HepG2 (cell line): Measurements from ENCODE around the gene MEG3. TPM values are rescaled to one million over a fixed set of nuclear protein-coding genes. Genes with fewer than 3 reads are reported as not detected.

Source experiments
- ATAC-seq: fragments of 200-7000 bp; cut with Tn5 transposase; 3 replicates; pipeline ENCODE4 v1.9.1; 2020; ENCODE audit warnings: mild to moderate bottlenecking, moderate library complexity
- BruUV-seq: library from RNA; stranded (reverse); fragments of 400-500 nt; replicated peaks from 2 replicates; lab custom pipeline; 2021; lab: Mats Ljungman, UMichigan
- CTCF ChIA-PET: fragments of 300-600 bp; formaldehyde crosslinking; extraction: SDS; loops from one replicate; lab custom pipeline; 2021; ENCODE audit warnings: low total read pairs, inconsistent platforms, low intra/inter-chr PET ratio; lab: Yijun Ruan, JAX
- POLR2A ChIA-PET: fragments of 350-600 bp; sonication (Branson Sonifier 250); formaldehyde crosslinking; loops from one replicate; lab custom pipeline; 2020; ENCODE audit warnings: antibody characterized with exemption, inconsistent platforms; lab: Yijun Ruan, JAX
- DNase-seq: peaks from one replicate; pipeline ENCODE4 v3.0.0-alpha.2; 2015; ENCODE audit warnings: low spot score
- FAIRE-seq: peaks from 3 replicates; lab custom pipeline; 2011; peaks lifted over from hg19 to GRCh38; lab: Jason Lieb, UNC
- H2AFZ ChIP-seq: one replicate; pipeline ENCODE4 v1.6.1; 2011; ENCODE audit warnings: low read length, inconsistent platforms
- H3K27ac ChIP-seq: fragments of 300-600 bp; 3 replicates; pipeline ENCODE4 v1.8.0; 2011; ENCODE audit warnings: mixed run types, mild to moderate bottlenecking, mixed read lengths, low read length, inconsistent platforms; ENCODE audit not compliant: insufficient read depth; ENCODE audit errors: extremely low read length
- H3K27me3 ChIP-seq, 2 experiments: fragments of 200-600 bp in 1 of 2; 2 replicates in 1 of 2; 3 replicates in 1 of 2; pipeline versions ENCODE4 v1.6.0 to v1.8.0; 2011; ENCODE audit warnings: low read length in 2 of 2, mild to moderate bottlenecking in 2 of 2, moderate library complexity in 2 of 2, inconsistent platforms in 1 of 2; ENCODE audit not compliant: insufficient read depth in 2 of 2, control insufficient read depth in 1 of 2
- H3K36me3 ChIP-seq, 2 experiments: fragments of 200-600 bp in 1 of 2; replicated peaks in 1 of 2; 2 replicates in 1 of 2; 3 replicates in 1 of 2; pipeline versions ENCODE4 v1.5.1 to v1.8.0; 2011; ENCODE audit warnings: low read length in 2 of 2, inconsistent platforms in 1 of 2; ENCODE audit not compliant: insufficient read depth in 2 of 2, control insufficient read depth in 1 of 2
- H3K4me1 ChIP-seq: 2 replicates; pipeline ENCODE4 v1.5.1; 2012; ENCODE audit warnings: low read length, inconsistent platforms; ENCODE audit not compliant: insufficient read depth
- H3K4me2 ChIP-seq: 2 replicates; pipeline ENCODE4 v1.6.0; 2011; ENCODE audit warnings: low read depth, low read length, inconsistent platforms
- H3K4me3 ChIP-seq, 3 experiments: fragments of 200-600 bp in 1 of 3; sonication (generic), shearing (Covaris generic) in 1 of 3; replicated peaks in 1 of 3; 2 replicates each; pipeline ENCODE4 v1.5.1; 2011 to 2016; ENCODE audit warnings: low read length in 3 of 3, inconsistent platforms in 2 of 3, low read depth in 2 of 3, mild to moderate bottlenecking in 2 of 3, control low read depth in 1 of 3, mixed read lengths in 1 of 3; ENCODE audit not compliant: insufficient read depth in 1 of 3
- H3K79me2 ChIP-seq: one replicate; pipeline ENCODE4 v1.6.1; 2011; ENCODE audit warnings: low read length, inconsistent platforms; ENCODE audit not compliant: insufficient read depth
- H3K9ac ChIP-seq: 2 replicates; pipeline ENCODE4 v1.6.0; 2011; ENCODE audit warnings: mild to moderate bottlenecking, low read depth, low read length, inconsistent platforms; ENCODE audit not compliant: insufficient read depth
- H3K9me3 ChIP-seq: 2 replicates; pipeline ENCODE4 v1.5.1; 2012; ENCODE audit warnings: mild to moderate bottlenecking, low read length
- H4K20me1 ChIP-seq: 2 replicates; pipeline ENCODE4 v1.6.0; 2011; ENCODE audit warnings: inconsistent platforms, mild to moderate bottlenecking, low read length, moderate library complexity; ENCODE audit not compliant: insufficient read depth
- BCL6 ChIP-seq: IDR thresholded peaks from 2 replicates; pipeline ENCODE4 v1.6.1; 2016; ENCODE audit warnings: missing genetic modification reagents, missing compliant biosample characterization
- DBP ChIP-seq: sonication (generic); formaldehyde crosslinking; IDR thresholded peaks from 2 replicates; pipeline ENCODE4 v1.4.0; 2020; ENCODE audit warnings: missing genetic modification reagents; ENCODE audit errors: not compliant biosample characterization
- TBX3 ChIP-seq: fragments of 450-650 bp; IDR thresholded peaks from 2 replicates; pipeline ENCODE4 v1.6.1; 2017; ENCODE audit warnings: antibody characterized with exemption, mild to moderate bottlenecking, inconsistent platforms, borderline replicate concordance
- THAP11 ChIP-seq: IDR thresholded peaks from 2 replicates; pipeline ENCODE4 v1.6.1; 2016; ENCODE audit warnings: missing biosample characterization, missing genetic modification reagents
- ZKSCAN8 ChIP-seq: IDR thresholded peaks from 2 replicates; pipeline ENCODE4 v1.6.1; 2016; ENCODE audit warnings: borderline replicate concordance, missing genetic modification reagents, missing compliant biosample characterization
- ZNF326 ChIP-seq: sonication (generic); formaldehyde crosslinking; IDR thresholded peaks from 2 replicates; pipeline ENCODE4 v1.4.0; 2020; ENCODE audit warnings: missing genetic modification reagents, borderline replicate concordance
- WGBS: methylation state at CpG from one replicate; pipeline ENCODE4 v1.1.6; 2017; ENCODE audit warnings: low lambda C conversion rate; 5-methylcytosine and 5-hydroxymethylcytosine counted together
- in situ Hi-C: cut with HindIII; loops from 2 replicates; pipeline ENCODE4 v1.10.0; 2017; ENCODE audit warnings: low pct_unique_long_range_greater_than_20kb; ENCODE audit not compliant: extremely low pct_ligation_motif_present
- intact Hi-C: fragments of 100-400 bp; cut with micrococcal nuclease; formaldehyde crosslinking; loops from one replicate; pipeline ENCODE4 v1.10.0; 2022; ENCODE audit not compliant: unreplicated experiment
- polyA plus RNA-seq, 8 experiments: library from polyadenylated mRNA; depleted of rRNA in 3 of 8; stranded (reverse) in 7 of 8; unstranded in 1 of 8; fragments of >200 nt; fragmentation: Illumina TruSeq in 4 of 8; extraction: Trizol in 4 of 8; gene quantifications; 2 replicates each; pipeline versions ENCODE4 v1.2.1 to v1.2.3, GENCODE V29; 2011 to 2016; ENCODE audit warnings: low read depth in 4 of 8, missing spikeins in 1 of 8, mixed read lengths in 1 of 8; ENCODE audit not compliant: insufficient read depth in 1 of 8
- total RNA-seq, 5 experiments: library from RNA; depleted of rRNA; stranded (reverse); fragments of >200 nt; fragmentation: Illumina TruSeq; extraction: Trizol; gene quantifications; 2 replicates each; pipeline ENCODE4 v1.2.3, GENCODE V29; 2016; ENCODE audit warnings: low read depth in 1 of 5

The MEG3 gene
- total and polyA plus RNA-seq, 2 of the 13 experiments (the other 11 are each of a cell fraction or from before 2014, with no cell fraction given), result 0.17 TPM; not detected in 1

DNA sequence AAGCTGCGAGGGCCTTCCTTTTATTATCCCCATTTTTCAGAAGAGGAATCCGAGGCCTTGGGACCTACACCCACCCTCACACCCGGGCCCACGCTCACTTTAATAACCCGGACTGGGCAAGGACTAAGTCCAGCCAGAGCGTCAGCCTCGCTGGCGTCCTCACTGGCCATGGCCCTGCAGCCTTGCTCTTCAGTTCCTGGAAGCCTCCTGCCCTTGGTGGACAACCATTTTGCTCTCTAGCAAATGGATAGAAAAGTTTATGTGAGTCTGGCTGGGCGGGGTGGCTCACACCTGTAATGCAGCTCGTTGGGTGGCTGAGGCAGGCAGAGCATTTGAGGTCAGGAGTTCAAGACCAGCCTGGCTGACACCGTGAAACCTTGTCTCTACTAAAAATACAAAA, 67.8 kb downstream of the MEG3 start:
- 52% methylated on average over 11 of the region's 11 CpGs for WGBS
- Histone ChIP-seq H3K4me3 (no peak overlapping the region; a peak in 1 of 6 replicates), H2AFZ (no peak overlapping the region), H3K27me3 (peaks cover 0 to 18% of the 10 kb centered on the region in 2 experiments; a peak in 2 of 5 replicates)
- intact Hi-C loops, result no loop called here
- BruUV-seq, result no TSS peak
- TF ChIP-seq THAP11 (CRISPR knock-in tag) (no peak), BCL6 (CRISPR knock-in tag) (peak; percentile 49; the same call in 1 of the 2 replicates)
- TF ChIP-seq, all 625 proteins: peak for 1
- Histone ChIP-seq H3K4me1 (peaks cover 20% of the 10 kb centered on the region), H3K36me3 (no peaks in the 10 kb centered on the region), H4K20me1 (no peaks in the 10 kb centered on the region), H3K4me2 (peak overlapping the region; percentile 70; the same call in 1 of the 2 replicates), H3K9ac (no peak overlapping the region), H3K27ac (no peak overlapping the region), H3K9me3 (no peaks in the 10 kb centered on the region), H3K79me2 (no peaks in the 10 kb centered on the region)
- ChIA-PET POLR2A (no interaction called here), CTCF (no interaction called here)
- in situ Hi-C loops, result loop anchor here (10.0 kb wide), 1 partner anchor 489 kb away; no protein-coding TSS in a partner anchor
- DNase-seq (no peak), ATAC-seq (no peak), FAIRE-seq (no peak)

DNA sequence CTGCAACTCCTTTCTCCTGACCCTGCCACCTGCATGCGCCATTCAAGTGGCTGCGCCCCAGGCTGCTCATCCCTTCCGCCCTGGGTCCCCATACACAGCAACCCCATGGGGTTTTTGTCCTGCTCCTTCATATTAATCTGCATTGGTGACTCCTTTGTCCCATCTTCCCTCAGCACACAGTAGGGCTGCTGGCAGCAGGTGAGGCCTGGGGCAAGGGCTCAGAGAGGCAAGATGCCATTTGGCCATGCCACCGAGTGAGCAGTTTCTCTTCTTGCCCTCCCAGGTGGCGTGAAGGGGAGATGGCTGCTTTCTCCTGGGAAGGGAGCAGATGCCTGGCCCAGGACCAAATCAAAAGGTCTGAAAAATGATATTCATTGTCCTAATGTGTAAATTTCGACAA, 68.5 kb downstream of the MEG3 start:
- ATAC-seq, result no peak
- Histone ChIP-seq H3K27ac (no peak overlapping the region), H3K4me2 (no peak overlapping the region), H3K4me3 (no peak overlapping the region), H3K79me2 (no peaks in the 10 kb centered on the region), H3K4me1 (peaks cover 25% of the 10 kb centered on the region), H2AFZ (no peak overlapping the region), H3K27me3 (peaks cover 0 to 12% of the 10 kb centered on the region in 2 experiments; a peak in 2 of 5 replicates), H3K9ac (no peak overlapping the region), H3K9me3 (no peaks in the 10 kb centered on the region), H4K20me1 (no peaks in the 10 kb centered on the region), H3K36me3 (no peaks in the 10 kb centered on the region)
- WGBS, result 76% methylated on average over 6 of the region's 6 CpGs
- intact Hi-C loops (no loop called here), in situ Hi-C loops (loop anchor here (10.0 kb wide), 1 partner anchor 490 kb away; no protein-coding TSS in a partner anchor)
- FAIRE-seq, result no peak
- no TSS peak for BruUV-seq
- CTCF ChIA-PET, result no interaction called here
- no peak for DNase-seq
- TF ChIP-seq TBX3 (no peak), DBP (no peak), ZNF326 (CRISPR knock-in tag) (no peak), ZKSCAN8 (CRISPR knock-in tag) (no peak)
- POLR2A ChIA-PET, result no interaction called here
